A549 (cell line): ENCODE measurements around the gene CCDC12. TPM values are rescaled to one million over a fixed set of nuclear protein-coding genes. Genes with fewer than 3 reads are reported as not detected.

Experiments
- ATAC-seq, 2 experiments: fragments of 200-7000 bp in 1 of 2; fragments of >200 bp in 1 of 2; cut with Nextera tagmentation in 1 of 2; cut with Tn5 transposase in 1 of 2; 3 replicates each; pipeline versions ENCODE4 v1.8.0 to v1.9.1; 2018 to 2020; ENCODE audit warnings: mild to moderate bottlenecking in 1 of 2, moderate library complexity in 1 of 2
- CTCF ChIA-PET: fragments of 300-600 bp; sonication (Branson Sonifier 250); formaldehyde crosslinking; extraction: SDS; loops from one replicate; lab custom pipeline; 2021; ENCODE audit warnings: antibody characterized with exemption, inconsistent platforms; lab: Yijun Ruan, JAX
- POLR2A ChIA-PET: fragments of 350-600 bp; formaldehyde crosslinking; extraction: SDS; loops from one replicate; lab custom pipeline; 2021; ENCODE audit warnings: antibody characterized with exemption, inconsistent platforms; lab: Yijun Ruan, JAX
- DNase-seq, 2 experiments: peaks; one replicate each; pipeline versions ENCODE4 v3.0.0 to v3.0.0-alpha.2; 2011 to 2016; ENCODE audit warnings: low read depth in 1 of 2, low spot score in 1 of 2
- FAIRE-seq: peaks from 2 replicates; lab custom pipeline; 2011; peaks lifted over from hg19 to GRCh38; lab: Jason Lieb, UNC
- H3K27ac ChIP-seq, 2 experiments: fragments of >200 bp; sonication (Bioruptor Twin); formaldehyde crosslinking; 3 replicates each; pipeline ENCODE4 v1.5.1; 2016 to 2017
- H3K4me1 ChIP-seq: fragments of >200 bp; sonication (Bioruptor Twin); formaldehyde crosslinking; 3 replicates; pipeline ENCODE4 v1.6.1; 2016
- H3K4me2 ChIP-seq: fragments of >200 bp; sonication (Bioruptor Twin); formaldehyde crosslinking; 3 replicates; pipeline ENCODE4 v1.6.1; 2016
- H3K4me3 ChIP-seq: fragments of >200 bp; sonication (Bioruptor Twin); formaldehyde crosslinking; 3 replicates; pipeline ENCODE4 v1.5.1; 2016
- H3K9me3 ChIP-seq: fragments of >200 bp; sonication (Bioruptor Twin); formaldehyde crosslinking; 3 replicates; pipeline ENCODE4 v1.6.1; 2016
- BHLHE40 ChIP-seq: IDR thresholded peaks from 2 replicates; pipeline ENCODE4 v1.6.1; 2012; ENCODE audit warnings: low read depth, low read length, inconsistent platforms
- CEBPB ChIP-seq, 2 experiments: fragments of >200 bp in 1 of 2; sonication (Bioruptor Twin) in 1 of 2; formaldehyde crosslinking in 1 of 2; IDR thresholded peaks; 2 replicates each; pipeline ENCODE4 v1.6.1; 2012 to 2016
- EP300 ChIP-seq, 2 experiments: fragments of >200 bp; sonication (Bioruptor Twin); formaldehyde crosslinking; IDR thresholded peaks; 2 replicates in 1 of 2; 3 replicates in 1 of 2; pipeline ENCODE4 v1.6.1; 2016 to 2017
- ESRRA ChIP-seq: fragments of 150-350 bp; IDR thresholded peaks from 2 replicates; pipeline ENCODE4 v1.6.1; 2014; ENCODE audit warnings: mild to moderate bottlenecking, low read length, borderline replicate concordance
- FOSB ChIP-seq: fragments of 250-450 bp; sonication (Bioruptor Pico); IDR thresholded peaks from 2 replicates; pipeline ENCODE4 v1.5.0; 2020; ENCODE audit warnings: mild to moderate bottlenecking, moderate library complexity
- FOSL2 ChIP-seq, 2 experiments: fragments of 450-650 bp in 1 of 2; fragments of >200 bp in 1 of 2; sonication (Bioruptor Twin) in 1 of 2; formaldehyde crosslinking; IDR thresholded peaks; 2 replicates each; pipeline versions ENCODE4 v1.5.0 to v1.6.1; 2016 to 2020; ENCODE audit warnings: mild to moderate bottlenecking in 1 of 2, moderate library complexity in 1 of 2
- GATA3 ChIP-seq: IDR thresholded peaks from 2 replicates; pipeline ENCODE4 v1.6.1; 2012; ENCODE audit warnings: borderline replicate concordance
- HDAC2 ChIP-seq: fragments of 200-600 bp; sonication (generic); IDR thresholded peaks from 2 replicates; pipeline ENCODE4 v1.6.1; 2016
- HES2 ChIP-seq: fragments of >200 bp; sonication (Bioruptor Twin); formaldehyde crosslinking; IDR thresholded peaks from 2 replicates; pipeline ENCODE4 v1.6.1; 2016
- JUN ChIP-seq, 2 experiments: fragments of >200 bp; sonication (Bioruptor Twin); formaldehyde crosslinking; IDR thresholded peaks; 2 replicates in 1 of 2; 3 replicates in 1 of 2; pipeline ENCODE4 v1.6.1; 2016 to 2017
- KDM1A ChIP-seq: fragments of 200-600 bp; sonication (generic); IDR thresholded peaks from 2 replicates; pipeline ENCODE4 v1.6.1; 2016; ENCODE audit warnings: low read depth, mild to moderate bottlenecking
- POLR2AphosphoS2 ChIP-seq: conservative IDR thresholded peaks from 2 replicates; pipeline ENCODE4 v1.6.1; 2012; ENCODE audit warnings: low read length, improper control_type of control experiment, inconsistent platforms
- RAD21 ChIP-seq, 2 experiments: fragments of >200 bp in 1 of 2; sonication (Bioruptor Twin) in 1 of 2; formaldehyde crosslinking in 1 of 2; IDR thresholded peaks in 1 of 2; conservative IDR thresholded peaks in 1 of 2; 2 replicates in 1 of 2; 3 replicates in 1 of 2; pipeline ENCODE4 v1.6.1; 2012 to 2018; ENCODE audit warnings: inconsistent platforms in 1 of 2
- RARB ChIP-seq: fragments of 250-450 bp; sonication (Bioruptor Pico); IDR thresholded peaks from 2 replicates; pipeline ENCODE4 v1.8.0; 2021; ENCODE audit warnings: mild to moderate bottlenecking, moderate library complexity
- REST ChIP-seq: fragments of 200-600 bp; sonication (generic); IDR thresholded peaks from 2 replicates; pipeline ENCODE4 v1.6.1; 2016; ENCODE audit warnings: antibody characterized with exemption, mild to moderate bottlenecking, moderate library complexity
- TP53 ChIP-seq: fragments of 250-450 bp; sonication (Bioruptor Pico); IDR thresholded peaks from 2 replicates; pipeline ENCODE4 v1.5.0; 2021; ENCODE audit warnings: mild to moderate bottlenecking, moderate library complexity
- ZC3H11A ChIP-seq: fragments of 450-650 bp; IDR thresholded peaks from 2 replicates; pipeline ENCODE4 v1.6.1; 2014; ENCODE audit warnings: antibody characterized with exemption, mild to moderate bottlenecking
- ZFP36 ChIP-seq: fragments of 450-650 bp; IDR thresholded peaks from 2 replicates; pipeline ENCODE4 v1.6.1; 2014; ENCODE audit warnings: borderline replicate concordance; ENCODE audit not compliant: partially characterized antibody
- ZNF302 ChIP-seq: fragments of 250-450 bp; sonication (Bioruptor Pico); IDR thresholded peaks from 2 replicates; pipeline ENCODE4 v1.9.0; 2021; ENCODE audit warnings: inconsistent platforms, mild to moderate bottlenecking, moderate library complexity
- WGBS: methylation state at CpG from one replicate; pipeline ENCODE4 v1.1.6; 2017; ENCODE audit errors: missing lambda C conversion rate; 5-methylcytosine and 5-hydroxymethylcytosine counted together
- polyA plus RNA-seq, 4 experiments: library from polyadenylated mRNA; depleted of rRNA in 3 of 4; stranded (reverse); fragments of >200 nt; fragmentation: RNase III in 1 of 4; extraction: RNeasy Plus Mini Kit Qiagen cat#74134 plus additional on column Dnase treatment in 1 of 4; gene quantifications; 2 replicates in 3 of 4; 3 replicates in 1 of 4; pipeline ENCODE4 v1.2.3, GENCODE V29; 2011 to 2017
- TF ChIP-seq, protein P1 (sequence below): IDR thresholded peaks from 2 replicates; pipeline ENCODE4 v1.6.1; 2012
- TF ChIP-seq, protein P2 (sequence below): fragments of 250-450 bp; sonication (Bioruptor Pico); IDR thresholded peaks from 2 replicates; pipeline ENCODE4 v1.5.0; 2021; ENCODE audit warnings: mild to moderate bottlenecking, moderate library complexity, borderline replicate concordance
- TF ChIP-seq, protein P3 (sequence below): fragments of >200 bp; sonication (Bioruptor Twin); formaldehyde crosslinking; IDR thresholded peaks from 3 replicates; pipeline ENCODE4 v1.6.1; 2016

CCDC12 gene
- polyA plus RNA-seq, 2 of the 4 experiments (the other 2 are of a cell fraction) = 34.8 to 81.0 TPM

DNA sequence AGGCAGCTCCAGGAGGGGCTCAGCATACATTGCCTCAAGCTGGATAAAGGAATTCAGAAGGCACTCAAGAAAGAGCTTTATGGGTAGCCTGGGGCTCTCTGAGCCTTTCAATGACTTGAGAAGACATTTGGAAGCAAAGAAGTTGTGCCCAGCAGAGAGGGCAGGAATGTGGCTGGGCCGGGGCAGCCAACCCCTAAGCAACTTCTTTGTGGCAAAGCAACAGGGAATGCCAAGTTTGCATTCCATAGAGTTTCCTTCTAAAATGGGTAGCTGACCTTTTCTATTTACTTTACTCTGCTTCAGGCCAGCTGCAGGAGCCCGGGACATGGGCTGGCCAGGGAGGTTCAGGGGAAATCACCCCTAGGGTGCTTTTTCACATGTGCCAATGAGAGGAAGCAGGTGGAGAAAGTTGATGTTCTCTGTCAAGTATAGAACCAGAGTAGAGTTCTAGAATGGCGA is 45.6 kb downstream of the CCDC12 start:
- no peak for FAIRE-seq
- Histone ChIP-seq H3K27ac (peak overlapping the region; percentile 85 to 88), H3K9me3 (peaks cover 6% of the 10 kb centered on the region; the same call in 1 of the 3 replicates)
- CTCF ChIA-PET = interaction anchor here (1.0 to 1.7 kb wide), 5 partner anchors 9 to 66 kb away, joined by 3 to 4 read pairs (median 3); no protein-coding TSS in a partner anchor
- TF ChIP-seq RARB (no peak), JUN (IDR thresholded peaks at IDR 0.05) (no peak)
- TF ChIP-seq, all 56 proteins: peak for 0
- peaks cover 86% of the 10 kb centered on the region for H3K4me1 ChIP-seq
- ATAC-seq = peak in 1 of 2 experiments; percentile 9; a peak in 2 of 6 replicates
- H3K4me3 ChIP-seq = no peak overlapping the region
- peak in 1 of 2 experiments; percentile 26 for DNase-seq
- POLR2A ChIA-PET = interaction anchor here (1.4 kb wide), 1 partner anchor 46 kb away, joined by 6 read pairs; the partner anchor contains the start of gene CCDC12
- H3K4me2 ChIP-seq = peak overlapping the region; percentile 63
- 19% methylated on average over 3 of the region's 3 CpGs for WGBS

DNA sequence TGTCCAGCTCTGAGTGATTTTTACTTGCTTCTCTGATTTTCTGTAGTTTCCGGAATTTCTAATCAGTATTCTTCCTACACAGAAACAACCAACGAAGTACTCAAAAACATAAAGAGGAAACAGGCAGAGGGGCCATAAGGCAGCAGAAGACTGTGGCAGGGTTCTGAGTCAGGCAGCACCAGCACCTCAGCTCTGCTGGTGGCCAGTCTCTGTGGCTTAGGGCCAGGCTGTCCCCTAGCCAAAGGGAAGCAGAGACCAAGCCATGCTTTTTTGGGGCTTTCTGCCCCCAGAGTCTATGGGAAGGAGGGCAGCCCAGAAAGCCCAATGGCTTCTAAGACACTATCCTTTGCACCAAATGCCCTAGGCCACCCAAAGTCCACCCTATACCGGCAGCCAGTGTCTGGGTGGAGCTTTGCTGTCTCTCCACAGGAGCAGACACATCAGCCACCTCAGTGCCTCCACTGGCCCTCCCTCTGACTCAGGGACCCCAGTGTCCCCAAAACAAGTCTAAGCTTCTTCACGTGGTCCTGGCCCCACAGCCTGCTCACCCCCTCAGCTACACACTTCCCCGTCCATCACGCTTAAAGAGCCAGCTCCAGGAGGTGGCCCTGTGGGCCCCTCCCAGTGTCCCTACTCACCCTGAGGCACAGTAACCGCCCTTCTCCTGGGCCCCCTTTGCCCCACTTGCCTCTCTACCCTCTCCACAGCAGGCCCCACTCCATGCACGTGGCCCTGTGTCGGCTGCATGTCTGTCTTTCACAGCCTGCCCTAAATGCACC is 46.2 kb downstream of the CCDC12 start:
- no peak overlapping the region for H3K4me3 ChIP-seq
- TF ChIP-seq POLR2AphosphoS2 (no peak), KDM1A (no peak), FOSL2 (IDR thresholded peaks at IDR 0.05) (no peak), FOSL2 (CRISPR knock-in tag; IDR thresholded peaks at IDR 0.05) (no peak), ZC3H11A (no peak), ESRRA (no peak), HDAC2 (no peak), REST (no peak), FOSB (no peak), CEBPB (IDR thresholded peaks at IDR 0.05) (no peak), GATA3 (no peak), HES2 (no peak), RAD21 (conservative IDR thresholded peaks at IDR 0.05 in 1 of 2, IDR thresholded peaks at IDR 0.05 in 1 of 2) (no peak), BHLHE40 (no peak), EP300 (IDR thresholded peaks at IDR 0.05) (no peak), TP53 (CRISPR knock-in tag) (no peak), ZNF302 (no peak), ZFP36 (no peak)
- TF ChIP-seq, protein P1, sequence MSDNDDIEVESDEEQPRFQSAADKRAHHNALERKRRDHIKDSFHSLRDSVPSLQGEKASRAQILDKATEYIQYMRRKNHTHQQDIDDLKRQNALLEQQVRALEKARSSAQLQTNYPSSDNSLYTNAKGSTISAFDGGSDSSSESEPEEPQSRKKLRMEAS = no peak
- TF ChIP-seq, protein P2, sequence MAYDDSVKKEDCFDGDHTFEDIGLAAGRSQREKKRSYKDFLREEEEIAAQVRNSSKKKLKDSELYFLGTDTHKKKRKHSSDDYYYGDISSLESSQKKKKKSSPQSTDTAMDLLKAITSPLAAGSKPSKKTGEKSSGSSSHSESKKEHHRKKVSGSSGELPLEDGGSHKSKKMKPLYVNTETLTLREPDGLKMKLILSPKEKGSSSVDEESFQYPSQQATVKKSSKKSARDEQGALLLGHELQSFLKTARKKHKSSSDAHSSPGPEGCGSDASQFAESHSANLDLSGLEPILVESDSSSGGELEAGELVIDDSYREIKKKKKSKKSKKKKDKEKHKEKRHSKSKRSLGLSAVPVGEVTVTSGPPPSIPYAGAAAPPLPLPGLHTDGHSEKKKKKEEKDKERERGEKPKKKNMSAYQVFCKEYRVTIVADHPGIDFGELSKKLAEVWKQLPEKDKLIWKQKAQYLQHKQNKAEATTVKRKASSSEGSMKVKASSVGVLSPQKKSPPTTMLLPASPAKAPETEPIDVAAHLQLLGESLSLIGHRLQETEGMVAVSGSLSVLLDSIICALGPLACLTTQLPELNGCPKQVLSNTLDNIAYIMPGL (CRISPR knock-in tag) = no peak
- TF ChIP-seq, protein P3, sequence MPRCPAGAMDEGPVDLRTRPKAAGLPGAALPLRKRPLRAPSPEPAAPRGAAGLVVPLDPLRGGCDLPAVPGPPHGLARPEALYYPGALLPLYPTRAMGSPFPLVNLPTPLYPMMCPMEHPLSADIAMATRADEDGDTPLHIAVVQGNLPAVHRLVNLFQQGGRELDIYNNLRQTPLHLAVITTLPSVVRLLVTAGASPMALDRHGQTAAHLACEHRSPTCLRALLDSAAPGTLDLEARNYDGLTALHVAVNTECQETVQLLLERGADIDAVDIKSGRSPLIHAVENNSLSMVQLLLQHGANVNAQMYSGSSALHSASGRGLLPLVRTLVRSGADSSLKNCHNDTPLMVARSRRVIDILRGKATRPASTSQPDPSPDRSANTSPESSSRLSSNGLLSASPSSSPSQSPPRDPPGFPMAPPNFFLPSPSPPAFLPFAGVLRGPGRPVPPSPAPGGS = no peak
- H3K4me2 ChIP-seq = peak overlapping the region; percentile 63
- CTCF ChIA-PET = interaction anchor here (0.9 to 1.7 kb wide), 7 partner anchors 8 to 69 kb away, joined by 3 to 4 read pairs (median 3); no protein-coding TSS in a partner anchor
- ATAC-seq = no peak; a peak in 2 of 6 replicates
- no peak for FAIRE-seq
- H3K27ac ChIP-seq = peak overlapping the region; percentile 85 to 88
- H3K4me1 ChIP-seq = peaks cover 86% of the 10 kb centered on the region
- 70% methylated on average over 9 of the region's 9 CpGs for WGBS
- peaks cover 6% of the 10 kb centered on the region; the same call in 1 of the 3 replicates for H3K9me3 ChIP-seq
- DNase-seq = no peak
- POLR2A ChIA-PET = interaction anchor here (1.4 kb wide), 1 partner anchor 46 kb away, joined by 6 read pairs; the partner anchor contains the start of gene CCDC12
